NCI-H146 treated with DMSO at 0.1 percent for 48 hours (cell line): Measurements from ENCODE around the gene PLEKHH2.

Experiments
- DNase-seq: peaks from one replicate; lab custom pipeline; 2025; ENCODE audit not compliant: unreplicated experiment; lab: John Stamatoyannopoulos, UW

Gene PLEKHH2

GRCh38 chr2:43758739-43759138, 121.7 kb downstream of the PLEKHH2 start:
- no peak for DNase-seq

GRCh38 chr2:43759195-43759594, 122.1 kb downstream of the PLEKHH2 start:
- no peak for DNase-seq

GRCh38 chr2:43762286-43762685, 125.2 kb downstream of the PLEKHH2 start:
- no peak for DNase-seq

GRCh38 chr2:43763091-43763490, 126.0 kb downstream of the PLEKHH2 start:
- no peak for DNase-seq

- DNase-seq: no peak
Observed at GRCh38 chr2:43764086-43764705, 127.1 kb downstream of the PLEKHH2 start.

GRCh38 chr2:43766006-43766405, 128.9 kb downstream of the PLEKHH2 start:
- DNase-seq: peak; percentile 49

GRCh38 chr2:43773876-43774613, 137.0 kb downstream of the PLEKHH2 start, which contains the start of gene DYNC2LI1:
Gene DYNC2LI1, plus strand, starts transcription at chr2:43774039. Its CDS starts 100 bp downstream, at chr2:43774139.
- DNase-seq: peak; percentile 95

GRCh38 chr2:43774617-43775016, 137.6 kb downstream of the PLEKHH2 start:
- peak; percentile 54 for DNase-seq

GRCh38 chr2:43776324-43776723, 139.3 kb downstream of the PLEKHH2 start:
- DNase-seq: no peak

GRCh38 chr2:43777306-43777926, 140.4 kb downstream of the PLEKHH2 start:
- no peak for DNase-seq

- DNase-seq: no peak
Observed at GRCh38 chr2:43778233-43778632, 141.2 kb downstream of the PLEKHH2 start.

GRCh38 chr2:43787895-43788294, 150.8 kb downstream of the PLEKHH2 start:
- no peak for DNase-seq

- DNase-seq: no peak
Observed at GRCh38 chr2:43788646-43789045, 151.6 kb downstream of the PLEKHH2 start.

- no peak for DNase-seq
Observed at GRCh38 chr2:43790147-43790546, 153.1 kb downstream of the PLEKHH2 start.

GRCh38 chr2:43791035-43791765, 154.1 kb downstream of the PLEKHH2 start:
- DNase-seq: no peak

- DNase-seq: no peak
Observed at GRCh38 chr2:43792653-43793052, 155.6 kb downstream of the PLEKHH2 start.

GRCh38 chr2:43794956-43795355, 157.9 kb downstream of the PLEKHH2 start:
- DNase-seq: no peak

GRCh38 chr2:43796206-43796605, 159.1 kb downstream of the PLEKHH2 start:
- DNase-seq: no peak

GRCh38 chr2:43798300-43798699, 161.2 kb downstream of the PLEKHH2 start:
- DNase-seq: no peak

- DNase-seq: no peak
Observed at GRCh38 chr2:43800894-43801293, 163.8 kb downstream of the PLEKHH2 start.

- DNase-seq: no peak
Observed at GRCh38 chr2:43802135-43802534, 165.1 kb downstream of the PLEKHH2 start.
